Adrenal gland (tissue), 5 donors: ENCODE data around the gene IGSF11.

Experiments
- CTCF ChIP-seq, 6 experiments: fragments of 450-650 bp in 4 of 6; fragments of 200-600 bp in 2 of 6; sonication (generic) in 1 of 6; IDR thresholded peaks; 1 replicate in 5 of 6; 2 replicates in 1 of 6; pipeline versions ENCODE4 v1.5.1 to v1.8.0; 2016 to 2021; ENCODE audit warnings: antibody characterized with exemption in 6 of 6, mild to moderate bottlenecking in 2 of 6, moderate library complexity in 1 of 6
- POLR2A ChIP-seq, 2 donors: fragments of 450-650 bp; IDR thresholded peaks; one replicate each; pipeline ENCODE4 v1.6.1; 2017; ENCODE audit warnings: antibody characterized with exemption in 2 of 2, mild to moderate bottlenecking in 2 of 2, moderate library complexity in 1 of 2
- donor health status: DM: no; HTN: no; CAD: no.

GRCh38 chr3:119035014-119035346, 334 bp upstream of the IGSF11 start:
- TF ChIP-seq POLR2A (IDR thresholded peaks at IDR 0.05) (no peak), CTCF (IDR thresholded peaks at IDR 0.05) (no peak)
